ENCODE data around the gene AZU1. TPM values are rescaled to one million over a fixed set of nuclear protein-coding genes. Genes with fewer than 3 reads are reported as not detected.

AZU1 gene
- total and polyA plus RNA-seq, 2 of the 8 experiments (the other 6 are each of a cell fraction or from before 2014, with no cell fraction given): 0.80 to 1.3 TPM

- no peak for TF ChIP-seq CHD7 (IDR thresholded peaks at IDR 0.05; ENCODE audit: insufficient replicate concordance, low read length)
- TF ChIP-seq JUND (IDR thresholded peaks at IDR 0.05; ENCODE audit: low read length): no peak
- TF ChIP-seq POLR2A (IDR thresholded peaks at IDR 0.05; ENCODE audit: control extremely low read depth in 1 of 2, low read depth in 2 of 2, low read length in 2 of 2): no peak
- TF ChIP-seq ATF2 (IDR thresholded peaks at IDR 0.05; ENCODE audit: low read length): no peak
Observed at GRCh38 chr19:795073-795611, 32.5 kb upstream of the AZU1 start (continued).
